K562 (cell line): Measurements from ENCODE around the gene MRPS6.

ENCODE experiments used
- CTBP1 ChIP-seq: fragments of 450-650 bp; IDR thresholded peaks from 2 replicates; pipeline ENCODE4 v1.6.1; 2016; ENCODE audit warnings: borderline replicate concordance
- CXXC5 ChIP-seq: fragments of 250-450 bp; sonication (Bioruptor Pico); IDR thresholded peaks from 2 replicates; pipeline ENCODE4 v1.8.0; 2022; ENCODE audit warnings: inconsistent platforms, mild to moderate bottlenecking, moderate library complexity
- GATAD2B ChIP-seq: fragments of 450-650 bp; IDR thresholded peaks from 2 replicates; pipeline ENCODE4 v1.6.1; 2017; ENCODE audit warnings: mild to moderate bottlenecking, borderline replicate concordance
- NFE2 ChIP-seq: IDR thresholded peaks from 2 replicates; pipeline ENCODE4 v1.6.1; 2014; ENCODE audit warnings: antibody characterized with exemption, low read depth
- RCOR1 ChIP-seq, 2 experiments: IDR thresholded peaks; 2 replicates each; pipeline ENCODE4 v1.6.1; 2012; ENCODE audit warnings: low read depth in 2 of 2, low read length in 2 of 2, borderline replicate concordance in 1 of 2, improper control_type of control experiment in 1 of 2
- YY1 ChIP-seq, 3 experiments: IDR thresholded peaks; 2 replicates each; pipeline ENCODE4 v1.6.1; 2011; ENCODE audit warnings: low read length in 2 of 3, mild to moderate bottlenecking in 2 of 3, moderate library complexity in 2 of 3, borderline replicate concordance in 1 of 3, control low read depth in 1 of 3, low read depth in 1 of 3; ENCODE audit not compliant: insufficient read depth in 3 of 3, insufficient replicate concordance in 2 of 3, control insufficient read depth in 1 of 3, insufficient read length in 1 of 3; ENCODE audit errors: extremely low read depth in 1 of 3
- TF ChIP-seq, protein P1 (sequence below): sonication (generic); formaldehyde crosslinking; IDR thresholded peaks from 2 replicates; pipeline ENCODE4 v1.4.0; 2020; ENCODE audit warnings: mild to moderate bottlenecking, missing genetic modification reagents
- TF ChIP-seq, protein P2 (sequence below), 3 experiments: IDR thresholded peaks in 2 of 3; conservative IDR thresholded peaks in 1 of 3; 2 replicates each; pipeline ENCODE4 v1.5.1; 2011 to 2012; ENCODE audit warnings: low read length in 3 of 3, mild to moderate bottlenecking in 3 of 3, control low read depth in 2 of 3, improper control_type of control experiment in 1 of 3, inconsistent platforms in 1 of 3, low read depth in 1 of 3, mixed read lengths in 1 of 3, moderate library complexity in 1 of 3; ENCODE audit not compliant: insufficient read depth in 2 of 3
- TF ChIP-seq, protein P3 (sequence below), 2 experiments: fragments of 450-650 bp; IDR thresholded peaks; 2 replicates each; pipeline ENCODE4 v1.6.1; 2016
- TF ChIP-seq, protein P4 (sequence below): sonication (generic); formaldehyde crosslinking; IDR thresholded peaks from 2 replicates; pipeline ENCODE4 v1.8.1; 2023; ENCODE audit warnings: mild to moderate bottlenecking, missing genetic modification reagents
- TF ChIP-seq, protein P5 (sequence below): sonication (generic); formaldehyde crosslinking; IDR thresholded peaks from 2 replicates; pipeline ENCODE4 v1.8.1; 2022; ENCODE audit warnings: missing genetic modification reagents
- TF ChIP-seq, protein P6 (sequence below): sonication (generic); formaldehyde crosslinking; IDR thresholded peaks from 2 replicates; pipeline ENCODE4 v1.8.1; 2023; ENCODE audit warnings: mild to moderate bottlenecking, missing genetic modification reagents, moderate library complexity
- TF ChIP-seq, protein P7 (sequence below): sonication (generic); formaldehyde crosslinking; IDR thresholded peaks from 2 replicates; pipeline ENCODE4 v1.8.1; 2022; ENCODE audit warnings: missing genetic modification reagents

DNA sequence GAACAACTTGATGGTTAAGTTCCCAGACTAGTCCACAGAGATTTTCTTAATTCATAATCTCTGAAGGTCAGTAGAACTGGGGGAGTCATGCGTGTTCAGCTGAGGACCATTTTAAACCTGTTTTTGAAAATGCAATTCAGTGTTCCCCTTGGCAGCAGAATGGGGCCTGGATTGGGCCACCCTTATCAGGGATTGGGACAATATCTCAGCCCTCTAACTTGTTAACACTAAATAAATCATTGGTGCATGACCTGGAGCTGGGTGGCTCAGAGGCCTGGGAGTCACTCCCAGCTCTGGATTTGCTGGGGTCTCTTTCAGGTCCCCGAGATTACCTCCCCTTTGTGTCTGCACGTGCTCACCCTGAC lies 55.3 kb downstream of the MRPS6 start:
- TF ChIP-seq GATAD2B (no peak), CTBP1 (no peak), NFE2 (no peak), CXXC5 (CRISPR knock-in tag) (no peak), RCOR1 (IDR thresholded peaks at IDR 0.05; ENCODE audit: borderline replicate concordance in 1 of 2, low read depth in 2 of 2, low read length in 2 of 2) (no peak), YY1 (IDR thresholded peaks at IDR 0.05; ENCODE audit: borderline replicate concordance in 1 of 3, control insufficient read depth in 1 of 3, extremely low read depth in 1 of 3, insufficient read depth in 3 of 3, insufficient read length in 1 of 3, insufficient replicate concordance in 2 of 3, low read depth in 1 of 3, low read length in 2 of 3) (no peak)
- TF ChIP-seq, protein P1, sequence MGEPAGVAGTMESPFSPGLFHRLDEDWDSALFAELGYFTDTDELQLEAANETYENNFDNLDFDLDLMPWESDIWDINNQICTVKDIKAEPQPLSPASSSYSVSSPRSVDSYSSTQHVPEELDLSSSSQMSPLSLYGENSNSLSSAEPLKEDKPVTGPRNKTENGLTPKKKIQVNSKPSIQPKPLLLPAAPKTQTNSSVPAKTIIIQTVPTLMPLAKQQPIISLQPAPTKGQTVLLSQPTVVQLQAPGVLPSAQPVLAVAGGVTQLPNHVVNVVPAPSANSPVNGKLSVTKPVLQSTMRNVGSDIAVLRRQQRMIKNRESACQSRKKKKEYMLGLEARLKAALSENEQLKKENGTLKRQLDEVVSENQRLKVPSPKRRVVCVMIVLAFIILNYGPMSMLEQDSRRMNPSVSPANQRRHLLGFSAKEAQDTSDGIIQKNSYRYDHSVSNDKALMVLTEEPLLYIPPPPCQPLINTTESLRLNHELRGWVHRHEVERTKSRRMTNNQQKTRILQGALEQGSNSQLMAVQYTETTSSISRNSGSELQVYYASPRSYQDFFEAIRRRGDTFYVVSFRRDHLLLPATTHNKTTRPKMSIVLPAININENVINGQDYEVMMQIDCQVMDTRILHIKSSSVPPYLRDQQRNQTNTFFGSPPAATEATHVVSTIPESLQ (CRISPR knock-in tag): no peak
- TF ChIP-seq, protein P2, sequence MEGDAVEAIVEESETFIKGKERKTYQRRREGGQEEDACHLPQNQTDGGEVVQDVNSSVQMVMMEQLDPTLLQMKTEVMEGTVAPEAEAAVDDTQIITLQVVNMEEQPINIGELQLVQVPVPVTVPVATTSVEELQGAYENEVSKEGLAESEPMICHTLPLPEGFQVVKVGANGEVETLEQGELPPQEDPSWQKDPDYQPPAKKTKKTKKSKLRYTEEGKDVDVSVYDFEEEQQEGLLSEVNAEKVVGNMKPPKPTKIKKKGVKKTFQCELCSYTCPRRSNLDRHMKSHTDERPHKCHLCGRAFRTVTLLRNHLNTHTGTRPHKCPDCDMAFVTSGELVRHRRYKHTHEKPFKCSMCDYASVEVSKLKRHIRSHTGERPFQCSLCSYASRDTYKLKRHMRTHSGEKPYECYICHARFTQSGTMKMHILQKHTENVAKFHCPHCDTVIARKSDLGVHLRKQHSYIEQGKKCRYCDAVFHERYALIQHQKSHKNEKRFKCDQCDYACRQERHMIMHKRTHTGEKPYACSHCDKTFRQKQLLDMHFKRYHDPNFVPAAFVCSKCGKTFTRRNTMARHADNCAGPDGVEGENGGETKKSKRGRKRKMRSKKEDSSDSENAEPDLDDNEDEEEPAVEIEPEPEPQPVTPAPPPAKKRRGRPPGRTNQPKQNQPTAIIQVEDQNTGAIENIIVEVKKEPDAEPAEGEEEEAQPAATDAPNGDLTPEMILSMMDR (IDR thresholded peaks at IDR 0.05 in 2 of 3, conservative IDR thresholded peaks at IDR 0.05 in 1 of 3; ENCODE audit: insufficient read depth in 2 of 3, low read depth in 1 of 3, low read length in 3 of 3): no peak
- TF ChIP-seq, protein P3, sequence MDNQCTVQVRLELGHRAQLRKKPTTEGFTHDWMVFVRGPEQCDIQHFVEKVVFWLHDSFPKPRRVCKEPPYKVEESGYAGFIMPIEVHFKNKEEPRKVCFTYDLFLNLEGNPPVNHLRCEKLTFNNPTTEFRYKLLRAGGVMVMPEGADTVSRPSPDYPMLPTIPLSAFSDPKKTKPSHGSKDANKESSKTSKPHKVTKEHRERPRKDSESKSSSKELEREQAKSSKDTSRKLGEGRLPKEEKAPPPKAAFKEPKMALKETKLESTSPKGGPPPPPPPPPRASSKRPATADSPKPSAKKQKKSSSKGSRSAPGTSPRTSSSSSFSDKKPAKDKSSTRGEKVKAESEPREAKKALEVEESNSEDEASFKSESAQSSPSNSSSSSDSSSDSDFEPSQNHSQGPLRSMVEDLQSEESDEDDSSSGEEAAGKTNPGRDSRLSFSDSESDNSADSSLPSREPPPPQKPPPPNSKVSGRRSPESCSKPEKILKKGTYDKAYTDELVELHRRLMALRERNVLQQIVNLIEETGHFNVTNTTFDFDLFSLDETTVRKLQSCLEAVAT (IDR thresholded peaks at IDR 0.05): no peak
- TF ChIP-seq, protein P4, sequence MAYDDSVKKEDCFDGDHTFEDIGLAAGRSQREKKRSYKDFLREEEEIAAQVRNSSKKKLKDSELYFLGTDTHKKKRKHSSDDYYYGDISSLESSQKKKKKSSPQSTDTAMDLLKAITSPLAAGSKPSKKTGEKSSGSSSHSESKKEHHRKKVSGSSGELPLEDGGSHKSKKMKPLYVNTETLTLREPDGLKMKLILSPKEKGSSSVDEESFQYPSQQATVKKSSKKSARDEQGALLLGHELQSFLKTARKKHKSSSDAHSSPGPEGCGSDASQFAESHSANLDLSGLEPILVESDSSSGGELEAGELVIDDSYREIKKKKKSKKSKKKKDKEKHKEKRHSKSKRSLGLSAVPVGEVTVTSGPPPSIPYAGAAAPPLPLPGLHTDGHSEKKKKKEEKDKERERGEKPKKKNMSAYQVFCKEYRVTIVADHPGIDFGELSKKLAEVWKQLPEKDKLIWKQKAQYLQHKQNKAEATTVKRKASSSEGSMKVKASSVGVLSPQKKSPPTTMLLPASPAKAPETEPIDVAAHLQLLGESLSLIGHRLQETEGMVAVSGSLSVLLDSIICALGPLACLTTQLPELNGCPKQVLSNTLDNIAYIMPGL (CRISPR knock-in tag): no peak
- TF ChIP-seq, protein P5, sequence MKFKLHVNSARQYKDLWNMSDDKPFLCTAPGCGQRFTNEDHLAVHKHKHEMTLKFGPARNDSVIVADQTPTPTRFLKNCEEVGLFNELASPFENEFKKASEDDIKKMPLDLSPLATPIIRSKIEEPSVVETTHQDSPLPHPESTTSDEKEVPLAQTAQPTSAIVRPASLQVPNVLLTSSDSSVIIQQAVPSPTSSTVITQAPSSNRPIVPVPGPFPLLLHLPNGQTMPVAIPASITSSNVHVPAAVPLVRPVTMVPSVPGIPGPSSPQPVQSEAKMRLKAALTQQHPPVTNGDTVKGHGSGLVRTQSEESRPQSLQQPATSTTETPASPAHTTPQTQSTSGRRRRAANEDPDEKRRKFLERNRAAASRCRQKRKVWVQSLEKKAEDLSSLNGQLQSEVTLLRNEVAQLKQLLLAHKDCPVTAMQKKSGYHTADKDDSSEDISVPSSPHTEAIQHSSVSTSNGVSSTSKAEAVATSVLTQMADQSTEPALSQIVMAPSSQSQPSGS (CRISPR knock-in tag): no peak
- TF ChIP-seq, protein P6, sequence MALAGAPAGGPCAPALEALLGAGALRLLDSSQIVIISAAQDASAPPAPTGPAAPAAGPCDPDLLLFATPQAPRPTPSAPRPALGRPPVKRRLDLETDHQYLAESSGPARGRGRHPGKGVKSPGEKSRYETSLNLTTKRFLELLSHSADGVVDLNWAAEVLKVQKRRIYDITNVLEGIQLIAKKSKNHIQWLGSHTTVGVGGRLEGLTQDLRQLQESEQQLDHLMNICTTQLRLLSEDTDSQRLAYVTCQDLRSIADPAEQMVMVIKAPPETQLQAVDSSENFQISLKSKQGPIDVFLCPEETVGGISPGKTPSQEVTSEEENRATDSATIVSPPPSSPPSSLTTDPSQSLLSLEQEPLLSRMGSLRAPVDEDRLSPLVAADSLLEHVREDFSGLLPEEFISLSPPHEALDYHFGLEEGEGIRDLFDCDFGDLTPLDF (CRISPR knock-in tag): no peak
- TF ChIP-seq, protein P7, sequence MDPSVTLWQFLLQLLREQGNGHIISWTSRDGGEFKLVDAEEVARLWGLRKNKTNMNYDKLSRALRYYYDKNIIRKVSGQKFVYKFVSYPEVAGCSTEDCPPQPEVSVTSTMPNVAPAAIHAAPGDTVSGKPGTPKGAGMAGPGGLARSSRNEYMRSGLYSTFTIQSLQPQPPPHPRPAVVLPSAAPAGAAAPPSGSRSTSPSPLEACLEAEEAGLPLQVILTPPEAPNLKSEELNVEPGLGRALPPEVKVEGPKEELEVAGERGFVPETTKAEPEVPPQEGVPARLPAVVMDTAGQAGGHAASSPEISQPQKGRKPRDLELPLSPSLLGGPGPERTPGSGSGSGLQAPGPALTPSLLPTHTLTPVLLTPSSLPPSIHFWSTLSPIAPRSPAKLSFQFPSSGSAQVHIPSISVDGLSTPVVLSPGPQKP (CRISPR knock-in tag): no peak
